A673 (cell line): ENCODE data around the gene AKT3. TPM values are rescaled to one million over a fixed set of nuclear protein-coding genes. Genes with fewer than 3 reads are reported as not detected.

Experiments used
- BruUV-seq: library from RNA; stranded (reverse); fragments of 400-500 nt; replicated peaks from 2 replicates; lab custom pipeline; 2021; lab: Mats Ljungman, UMichigan
- CTCF ChIA-PET: fragments of 300-600 bp; sonication (Branson Sonifier 250); formaldehyde crosslinking; loops from one replicate; lab custom pipeline; 2022; ENCODE audit warnings: antibody characterized with exemption; lab: Charles Lee
- POLR2A ChIA-PET: fragments of 300-600 bp; sonication (Branson Sonifier 250); formaldehyde crosslinking; loops from one replicate; lab custom pipeline; 2022; ENCODE audit warnings: antibody characterized with exemption; ENCODE audit not compliant: low non-redundant PET; lab: Charles Lee
- DNase-seq: peaks from one replicate; pipeline ENCODE4 v3.0.0-alpha.2; 2015; ENCODE audit warnings: low spot score
- H3K27ac ChIP-seq: fragments of 200-600 bp; sonication (generic); 2 replicates; pipeline ENCODE4 v1.5.1; 2016; ENCODE audit warnings: mixed run types, low read depth, mild to moderate bottlenecking, mixed read lengths, antibody characterized with exemption, low read length; ENCODE audit not compliant: poor library complexity, severe bottlenecking
- H3K27me3 ChIP-seq: fragments of 200-600 bp; sonication (generic); replicated peaks from 2 replicates; pipeline ENCODE4 v1.6.1; 2017; ENCODE audit warnings: mixed run types, low read depth, mild to moderate bottlenecking, mixed read lengths, antibody characterized with exemption, low read length; ENCODE audit not compliant: insufficient read depth, poor library complexity
- H3K36me3 ChIP-seq: fragments of 200-600 bp; sonication (generic); 2 replicates; pipeline ENCODE4 v1.6.1; 2016; ENCODE audit warnings: mixed run types, mild to moderate bottlenecking, mixed read lengths, antibody characterized with exemption, low read length; ENCODE audit not compliant: insufficient read depth, poor library complexity, severe bottlenecking
- H3K4me1 ChIP-seq: fragments of 200-600 bp; sonication (generic); 2 replicates; pipeline ENCODE4 v1.6.1; 2017; ENCODE audit warnings: mixed run types, mild to moderate bottlenecking, mixed read lengths, antibody characterized with exemption, low read length; ENCODE audit not compliant: insufficient read depth, poor library complexity, severe bottlenecking
- H3K4me3 ChIP-seq: fragments of 200-600 bp; sonication (generic); 2 replicates; pipeline ENCODE4 v1.5.1; 2016; ENCODE audit warnings: low read depth, mixed run types, mild to moderate bottlenecking, mixed read lengths, low read length; ENCODE audit not compliant: poor library complexity, severe bottlenecking
- H3K9me3 ChIP-seq: fragments of 200-600 bp; sonication (generic); 2 replicates; pipeline ENCODE4 v1.6.1; 2016; ENCODE audit warnings: mixed run types, low read depth, mild to moderate bottlenecking, mixed read lengths, antibody characterized with exemption, low read length; ENCODE audit not compliant: poor library complexity, severe bottlenecking
- EZH2 ChIP-seq: fragments of 200-600 bp; sonication (generic); IDR thresholded peaks from 2 replicates; pipeline ENCODE4 v1.6.1; 2017; ENCODE audit warnings: borderline replicate concordance, low read depth, mild to moderate bottlenecking, mixed read lengths, antibody characterized with exemption, low read length; ENCODE audit not compliant: poor library complexity, severe bottlenecking
- intact Hi-C: fragments of 100-400 bp; cut with micrococcal nuclease; formaldehyde crosslinking; loops from one replicate; pipeline ENCODE4 v1.10.0; 2022; ENCODE audit not compliant: unreplicated experiment
- total RNA-seq: library from RNA; stranded (reverse); gene quantifications from 2 replicates; pipeline ENCODE4 v1.2.3, GENCODE V29; 2021
- TF ChIP-seq, protein P1 (sequence below): fragments of 300-800, 200-600 bp; sonication (generic); conservative IDR thresholded peaks from 2 replicates; pipeline ENCODE4 v1.5.1; 2017; ENCODE audit warnings: low read depth, mild to moderate bottlenecking, antibody characterized with exemption, low read length, moderate library complexity, mixed read lengths

AKT3 gene
- total RNA-seq, 1 experiment from 2014 or later = 14.4 TPM

GRCh38 chr1:243850452-243851256 is 611 bp upstream of the AKT3 start:
- POLR2A ChIA-PET = no interaction called here
- peak overlapping the region; percentile 65 for H3K27ac ChIP-seq
- TF ChIP-seq, protein P1, sequence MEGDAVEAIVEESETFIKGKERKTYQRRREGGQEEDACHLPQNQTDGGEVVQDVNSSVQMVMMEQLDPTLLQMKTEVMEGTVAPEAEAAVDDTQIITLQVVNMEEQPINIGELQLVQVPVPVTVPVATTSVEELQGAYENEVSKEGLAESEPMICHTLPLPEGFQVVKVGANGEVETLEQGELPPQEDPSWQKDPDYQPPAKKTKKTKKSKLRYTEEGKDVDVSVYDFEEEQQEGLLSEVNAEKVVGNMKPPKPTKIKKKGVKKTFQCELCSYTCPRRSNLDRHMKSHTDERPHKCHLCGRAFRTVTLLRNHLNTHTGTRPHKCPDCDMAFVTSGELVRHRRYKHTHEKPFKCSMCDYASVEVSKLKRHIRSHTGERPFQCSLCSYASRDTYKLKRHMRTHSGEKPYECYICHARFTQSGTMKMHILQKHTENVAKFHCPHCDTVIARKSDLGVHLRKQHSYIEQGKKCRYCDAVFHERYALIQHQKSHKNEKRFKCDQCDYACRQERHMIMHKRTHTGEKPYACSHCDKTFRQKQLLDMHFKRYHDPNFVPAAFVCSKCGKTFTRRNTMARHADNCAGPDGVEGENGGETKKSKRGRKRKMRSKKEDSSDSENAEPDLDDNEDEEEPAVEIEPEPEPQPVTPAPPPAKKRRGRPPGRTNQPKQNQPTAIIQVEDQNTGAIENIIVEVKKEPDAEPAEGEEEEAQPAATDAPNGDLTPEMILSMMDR = no peak
- no peak for TF ChIP-seq EZH2

GRCh38 chr1:243849421-243850201 is 432 bp downstream of the AKT3 start:
- peak; percentile 3 for DNase-seq
- Histone ChIP-seq H3K36me3 (no peaks in the 10 kb centered on the region), H3K9me3 (no peaks in the 10 kb centered on the region), H3K27me3 (peaks cover 5% of the 10 kb centered on the region), H3K4me1 (no peaks in the 10 kb centered on the region), H3K4me3 (peak overlapping the region; percentile 50), H3K27ac (no peak overlapping the region)
- BruUV-seq = no TSS peak
- CTCF ChIA-PET = interaction anchor here (0.6 kb wide), 1 partner anchor 1212 kb away, joined by 4 read pairs; no protein-coding TSS in a partner anchor
- intact Hi-C loops = no loop called here
- POLR2A ChIA-PET = no interaction called here
- TF ChIP-seq, protein P1 = no peak
- TF ChIP-seq EZH2 = no peak

More at GRCh38 chr1:243850452-243851256, 611 bp upstream of the AKT3 start:
- DNase-seq = peak; percentile 69
- BruUV-seq = no TSS peak
- intact Hi-C loops = no loop called here
- H3K4me3 ChIP-seq = peak overlapping the region; percentile 50
- H3K4me1 ChIP-seq = no peaks in the 10 kb centered on the region
- H3K9me3 ChIP-seq = no peaks in the 10 kb centered on the region
- H3K27me3 ChIP-seq = peaks cover 5% of the 10 kb centered on the region
- CTCF ChIA-PET = no interaction called here
- H3K36me3 ChIP-seq = no peaks in the 10 kb centered on the region

- Histone ChIP-seq H3K9me3 (no peaks in the 10 kb centered on the region), H3K4me1 (no peaks in the 10 kb centered on the region), H3K27ac (no peak overlapping the region), H3K36me3 (no peaks in the 10 kb centered on the region), H3K4me3 (peak overlapping the region; percentile 50), H3K27me3 (peaks cover 5% of the 10 kb centered on the region)
- peak; percentile 17 for DNase-seq
- no peak for TF ChIP-seq EZH2
- TF ChIP-seq, protein P1 = no peak
- no TSS peak for BruUV-seq
- ChIA-PET POLR2A (no interaction called here), CTCF (no interaction called here)
- intact Hi-C loops = no loop called here
Measured at GRCh38 chr1:243848858-243849420, 1.1 kb downstream of the AKT3 start.
